ENCODE measurements around the gene ABCA2.
A peak's percentile ranks its signal among the peaks of the same experiment; 100 is the strongest.

Gene ABCA2

GRCh38 chr9:137028263-137029057, 423 bp upstream of the ABCA2 start:
- DNase-seq: peak; percentile 60

GRCh38 chr9:137026828-137027227, 1.2 kb downstream of the ABCA2 start:
- no peak for DNase-seq

- no peak for DNase-seq
Measured at GRCh38 chr9:137026384-137026783, 1.7 kb downstream of the ABCA2 start.

- DNase-seq: no peak
Measured at GRCh38 chr9:137025517-137025966, 2.5 kb downstream of the ABCA2 start.

- DNase-seq: no peak
Measured at GRCh38 chr9:137023583-137023991, 4.5 kb downstream of the ABCA2 start.

GRCh38 chr9:137023157-137023556, 4.9 kb downstream of the ABCA2 start:
- no peak for DNase-seq

GRCh38 chr9:137022662-137023008, 5.4 kb downstream of the ABCA2 start:
- DNase-seq: no peak

- peak; percentile 55 for DNase-seq
Measured at GRCh38 chr9:137021979-137022661, 5.9 kb downstream of the ABCA2 start.

- DNase-seq: no peak
Measured at GRCh38 chr9:137021568-137021978, 6.5 kb downstream of the ABCA2 start.

- DNase-seq: no peak
Measured at GRCh38 chr9:137020771-137021567, 7.1 kb downstream of the ABCA2 start.

GRCh38 chr9:137019891-137020683, 8.0 kb downstream of the ABCA2 start:
- DNase-seq: no peak

- DNase-seq: no peak
Measured at GRCh38 chr9:137018761-137019559, 9.1 kb downstream of the ABCA2 start.

GRCh38 chr9:137017791-137018497, 10.1 kb downstream of the ABCA2 start:
- no peak for DNase-seq

- no peak for DNase-seq
Measured at GRCh38 chr9:137017071-137017470, 11.0 kb downstream of the ABCA2 start.

GRCh38 chr9:137016436-137016835, 11.6 kb downstream of the ABCA2 start:
- no peak for DNase-seq

GRCh38 chr9:137015976-137016375, 12.1 kb downstream of the ABCA2 start:
- DNase-seq: no peak

- DNase-seq: no peak
Measured at GRCh38 chr9:137015540-137015930, 12.5 kb downstream of the ABCA2 start.

- no peak for DNase-seq
Measured at GRCh38 chr9:137014776-137015539, 13.1 kb downstream of the ABCA2 start.

- DNase-seq: no peak
Measured at GRCh38 chr9:137014166-137014565, 13.9 kb downstream of the ABCA2 start.

- no peak for DNase-seq
Measured at GRCh38 chr9:137013571-137013940, 14.5 kb downstream of the ABCA2 start.

Data from effector CD4-positive, alpha-beta T cell (primary cell).